CD14-positive monocyte (primary cell): ENCODE measurements around the gene ATP8B3. TPM values are rescaled to one million over a fixed set of nuclear protein-coding genes. Genes with fewer than 3 reads are reported as not detected.
A peak's percentile ranks its signal among the peaks of the same experiment; 100 is the strongest.

Experiments used
- DNase-seq, 3 donors: peaks; one replicate each; pipeline ENCODE4 v3.0.0-alpha.2; 2011 to 2022
- H2AFZ ChIP-seq: 2 replicates; pipeline ENCODE4 v1.6.0; 2012; ENCODE audit warnings: mild to moderate bottlenecking, low read depth, low read length, inconsistent platforms; ENCODE audit not compliant: insufficient read depth, poor library complexity, severe bottlenecking
- H3K27ac ChIP-seq, 2 donors: 1 replicate in 1 of 2; 2 replicates in 1 of 2; pipeline ENCODE4 v1.5.1; 2012 to 2013; ENCODE audit warnings: low read length in 2 of 2, control low read depth in 1 of 2, inconsistent platforms in 1 of 2, low read depth in 1 of 2, mild to moderate bottlenecking in 1 of 2
- H3K27me3 ChIP-seq, 2 donors: one replicate each; pipeline versions ENCODE4 v1.6.0 to v1.6.1; 2011 to 2013; ENCODE audit warnings: low read length in 2 of 2; ENCODE audit not compliant: control insufficient read depth in 2 of 2, insufficient read depth in 2 of 2
- H3K36me3 ChIP-seq, 2 donors: replicated peaks in 1 of 2; 1 replicate in 1 of 2; 2 replicates in 1 of 2; pipeline versions ENCODE4 v1.5.1 to v1.6.1; 2012 to 2013; ENCODE audit warnings: low read length in 2 of 2, control low read depth in 1 of 2, inconsistent platforms in 1 of 2, mild to moderate bottlenecking in 1 of 2; ENCODE audit not compliant: insufficient read depth in 2 of 2, control insufficient read depth in 1 of 2
- H3K4me1 ChIP-seq, 2 donors: 1 replicate in 1 of 2; 2 replicates in 1 of 2; pipeline versions ENCODE4 v1.5.1 to v1.6.1; 2012 to 2013; ENCODE audit warnings: low read length in 2 of 2, control low read depth in 1 of 2, inconsistent platforms in 1 of 2, mild to moderate bottlenecking in 1 of 2, moderate library complexity in 1 of 2; ENCODE audit not compliant: insufficient read depth in 2 of 2, control insufficient read depth in 1 of 2
- H3K4me2 ChIP-seq: replicated peaks from 2 replicates; pipeline ENCODE3; 2012; ENCODE audit warnings: low read length, moderate library complexity, mild to moderate bottlenecking; ENCODE audit not compliant: poor library complexity, severe bottlenecking; ENCODE audit errors: extremely low read depth
- H3K4me3 ChIP-seq, 3 experiments: fragments of 200-600 bp in 1 of 3; sonication (generic) in 1 of 3; replicated peaks in 1 of 3; 1 replicate in 2 of 3; 2 replicates in 1 of 3; pipeline ENCODE4 v1.5.1; 2011 to 2013; ENCODE audit warnings: low read length in 3 of 3, mild to moderate bottlenecking in 3 of 3, control low read depth in 2 of 3, low read depth in 2 of 3, inconsistent platforms in 1 of 3, moderate library complexity in 1 of 3
- H3K79me2 ChIP-seq: 2 replicates; pipeline ENCODE4 v1.6.0; 2012; ENCODE audit warnings: mild to moderate bottlenecking, control low read depth, inconsistent platforms, low read length, moderate library complexity; ENCODE audit not compliant: insufficient read depth
- H3K9ac ChIP-seq: 2 replicates; pipeline ENCODE4 v1.6.0; 2017; ENCODE audit warnings: low read length, mild to moderate bottlenecking; ENCODE audit not compliant: insufficient read depth, poor library complexity, severe bottlenecking
- H3K9me3 ChIP-seq, 2 donors: replicated peaks in 1 of 2; 1 replicate in 1 of 2; 2 replicates in 1 of 2; pipeline versions ENCODE4 v1.5.1 to v1.6.1; 2012 to 2013; ENCODE audit warnings: low read length in 2 of 2, control low read depth in 1 of 2; ENCODE audit not compliant: control insufficient read depth in 1 of 2, insufficient read depth in 1 of 2
- H4K20me1 ChIP-seq: 2 replicates; pipeline ENCODE4 v1.6.0; 2012; ENCODE audit warnings: mild to moderate bottlenecking, low read length, control low read depth, moderate library complexity; ENCODE audit not compliant: insufficient read depth
- H3K27ac Mint-ChIP-seq, 7 donors: one replicate each; pipeline ENCODE4 v1.8.0; 2020; ENCODE audit warnings: mild to moderate bottlenecking in 7 of 7, mixed read lengths in 7 of 7, moderate library complexity in 6 of 7, inconsistent platforms in 2 of 7
- H3K27me3 Mint-ChIP-seq, 3 donors: one replicate each; pipeline ENCODE4 v1.8.0; 2021 to 2022; ENCODE audit warnings: low read depth in 3 of 3, mild to moderate bottlenecking in 3 of 3, mixed read lengths in 3 of 3, moderate library complexity in 3 of 3, inconsistent platforms in 1 of 3
- H3K36me3 Mint-ChIP-seq, 2 donors: one replicate each; pipeline ENCODE4 v1.8.0; 2020; ENCODE audit warnings: mixed read lengths in 2 of 2, inconsistent platforms in 1 of 2, mild to moderate bottlenecking in 1 of 2
- H3K4me1 Mint-ChIP-seq: one replicate; pipeline ENCODE4 v1.8.0; 2020; ENCODE audit warnings: mild to moderate bottlenecking, mixed read lengths
- H3K4me3 Mint-ChIP-seq, 2 donors: one replicate each; pipeline ENCODE4 v1.8.0; 2020; ENCODE audit warnings: mild to moderate bottlenecking in 2 of 2, mixed read lengths in 2 of 2, moderate library complexity in 1 of 2
- H3K9me3 Mint-ChIP-seq, 7 donors: one replicate each; pipeline ENCODE4 v1.8.0; 2020 to 2022; ENCODE audit warnings: mixed read lengths in 7 of 7, mild to moderate bottlenecking in 6 of 7, moderate library complexity in 6 of 7, inconsistent platforms in 2 of 7
- CTCF ChIP-seq: fragments of 200-600 bp; IDR thresholded peaks from one replicate; pipeline ENCODE4 v1.8.0; 2022; ENCODE audit warnings: antibody characterized with exemption, mild to moderate bottlenecking
- WGBS: methylation state at CpG from one replicate; pipeline ENCODE4 v1.1.5; 2013; ENCODE audit warnings: missing lambda C conversion rate; ENCODE audit not compliant: insufficient coverage; 5-methylcytosine and 5-hydroxymethylcytosine counted together
- intact Hi-C, 2 donors: fragments of 100-400 bp; cut with micrococcal nuclease; formaldehyde crosslinking; loops; one replicate each; pipeline versions ENCODE4 v1.15.0 to v1.15.1; 2023
- polyA plus RNA-seq, 3 donors: library from polyadenylated mRNA; depleted of rRNA in 1 of 3; unstranded in 2 of 3; stranded (reverse) in 1 of 3; fragments of 300-500 nt in 2 of 3; fragments of >200 nt in 1 of 3; fragmentation: Illumina TruSeq in 2 of 3; gene quantifications; 1 replicate in 2 of 3; 2 replicates in 1 of 3; pipeline ENCODE4 v1.2.3, GENCODE V29; 2012 to 2021

The ATP8B3 gene
- polyA plus RNA-seq, 3 donors = 1.6 to 8.2 (median 1.8) TPM

DNA sequence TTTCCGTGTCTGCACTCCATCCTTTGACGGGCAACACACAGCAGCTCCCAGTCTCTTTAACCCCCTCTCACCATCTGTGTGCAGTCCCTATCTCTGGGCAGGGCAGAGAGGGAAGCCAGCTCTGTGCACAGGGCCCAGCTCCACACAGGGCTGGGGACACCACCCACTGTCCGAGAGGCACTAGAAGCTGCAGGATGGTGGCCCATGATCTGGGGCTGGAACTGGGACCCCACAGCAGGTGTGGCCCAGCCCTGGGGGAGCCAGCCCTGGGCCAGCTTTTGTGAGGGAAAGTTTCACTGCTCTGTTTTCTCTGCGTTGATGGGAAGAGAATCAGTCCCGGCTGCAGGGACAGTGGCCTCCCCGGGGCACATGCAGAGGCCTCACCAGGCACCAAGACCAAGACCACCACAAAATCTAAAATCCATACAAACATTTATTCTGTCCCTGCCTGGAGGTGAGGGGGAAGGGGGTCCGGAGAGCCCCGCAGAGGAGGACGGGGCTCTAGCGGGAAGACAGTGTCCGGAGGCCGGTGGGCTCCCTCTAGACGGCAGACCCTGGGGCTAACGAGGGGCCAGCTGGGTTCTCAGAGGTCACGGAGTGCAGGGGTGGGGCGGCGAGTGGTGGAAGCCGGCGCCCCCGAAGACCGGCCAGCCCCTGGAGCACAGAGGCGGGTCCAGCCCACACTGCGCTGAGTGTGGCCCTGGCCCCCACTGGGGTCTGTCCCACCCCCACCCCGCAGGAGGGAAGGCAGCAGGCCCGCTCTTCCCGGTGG lies 2.9 kb upstream of the ATP8B3 start:
- no peak for TF ChIP-seq CTCF
- no peaks in the 10 kb centered on the region for H3K9me3 ChIP-seq
- no peak overlapping the region for H3K4me3 Mint-ChIP-seq

GRCh38 chr19:1814391-1814790 lies 2.3 kb upstream of the ATP8B3 start:
- peaks cover 24% of the 10 kb centered on the region for H4K20me1 ChIP-seq
- Mint-ChIP-seq H3K9me3 (no peaks in the 10 kb centered on the region), H3K36me3 (peaks cover 27 to 40% of the 10 kb centered on the region in 2 donors), H3K4me1 (peaks cover 16% of the 10 kb centered on the region), H3K4me3 (no peak overlapping the region), H3K27me3 (no peaks in the 10 kb centered on the region), H3K27ac (peak overlapping the region in 2 of 7 donors; percentile 54 to 68)
- TF ChIP-seq CTCF = no peak
- no peak overlapping the region for H3K27ac ChIP-seq
- no peaks in the 10 kb centered on the region for H3K9me3 ChIP-seq
- no peak overlapping the region for H2AFZ ChIP-seq
- peaks cover 43% of the 10 kb centered on the region in 2 donors for H3K36me3 ChIP-seq
- H3K79me2 ChIP-seq = no peaks in the 10 kb centered on the region
- no peak for DNase-seq
- H3K27me3 ChIP-seq = no peaks in the 10 kb centered on the region
- H3K9ac ChIP-seq = no peak overlapping the region
- peaks cover 19 to 26% of the 10 kb centered on the region in 2 donors for H3K4me1 ChIP-seq
- no peak overlapping the region for H3K4me3 ChIP-seq
- intact Hi-C loops = loop anchor here in 1 of 2 donors (5.0 kb wide), 1 partner anchor 247 kb away; the partner anchor contains the start of gene MEX3D
- 82% methylated on average over 10 of the region's 10 CpGs for WGBS
- no peak overlapping the region for H3K4me2 ChIP-seq

More for the DNA sequence above, 2.9 kb upstream of the ATP8B3 start:
- H3K27ac ChIP-seq = no peak overlapping the region
- H2AFZ ChIP-seq = no peak overlapping the region
- intact Hi-C loops = loop anchor here in 1 of 2 donors (5.0 kb wide), 1 partner anchor 248 kb away; the partner anchor contains the start of gene MEX3D
- 97% methylated on average over 19 of the region's 26 CpGs for WGBS
- H3K4me1 ChIP-seq = peaks cover 19 to 26% of the 10 kb centered on the region in 2 donors
- Mint-ChIP-seq H3K27ac (peak overlapping the region in 2 of 7 donors; percentile 28 to 57), H3K9me3 (no peaks in the 10 kb centered on the region), H3K36me3 (peaks cover 28 to 45% of the 10 kb centered on the region in 2 donors), H3K27me3 (no peaks in the 10 kb centered on the region), H3K4me1 (peaks cover 16% of the 10 kb centered on the region)
- DNase-seq = no peak
- no peaks in the 10 kb centered on the region for H3K79me2 ChIP-seq
- no peak overlapping the region for H3K4me2 ChIP-seq
- no peak overlapping the region for H3K4me3 ChIP-seq
- no peak overlapping the region for H3K9ac ChIP-seq
- H4K20me1 ChIP-seq = peaks cover 30% of the 10 kb centered on the region
- H3K36me3 ChIP-seq = peaks cover 49% of the 10 kb centered on the region in 2 donors
- H3K27me3 ChIP-seq = no peaks in the 10 kb centered on the region
